ENCODE results near the gene KRT33A. TPM values are rescaled to one million over a fixed set of nuclear protein-coding genes. Genes with fewer than 3 reads are reported as not detected.

The KRT33A gene
- total RNA-seq, 1 experiment from 2014 or later: not detected

DNA sequence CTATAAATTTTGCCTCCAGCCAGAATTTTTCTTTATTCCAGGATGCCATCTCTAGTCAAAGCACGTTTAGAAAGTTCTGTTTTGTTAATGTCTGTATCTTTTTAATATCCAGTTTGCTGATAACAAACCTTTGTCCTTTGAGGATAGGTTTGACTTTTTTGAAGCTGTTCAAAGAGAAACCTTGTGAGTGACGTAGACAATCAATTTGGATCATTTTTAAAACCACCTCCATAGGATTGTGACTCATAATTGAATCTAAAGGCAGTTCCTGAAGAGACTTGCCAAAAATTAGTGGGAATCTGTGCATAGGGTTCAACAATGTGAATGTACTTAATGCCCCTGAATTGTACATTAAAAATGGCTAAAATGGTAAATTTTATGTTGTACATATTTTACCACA, 40.9 kb upstream of the KRT33A start:
- no peak for DNase-seq
- no peaks in the 10 kb centered on the region for H3K9me3 ChIP-seq (ENCODE audit: control insufficient read depth, low read depth, low read length)
- no peak overlapping the region for H2BK120ac ChIP-seq (ENCODE audit: low read depth, low read length, poor library complexity, severe bottlenecking)
- no peaks in the 10 kb centered on the region for H3K27me3 ChIP-seq (ENCODE audit: insufficient read depth, low read length)
- no peak overlapping the region for H4K91ac ChIP-seq (ENCODE audit: insufficient read length, low read depth, low read length)
- no peak overlapping the region for H2BK12ac ChIP-seq (ENCODE audit: insufficient read length, low read depth, low read length)
- H3K27ac Mint-ChIP-seq: no peak overlapping the region
- no peak overlapping the region for H3K4me2 ChIP-seq (ENCODE audit: insufficient read depth, insufficient read length, low read length)
- no peak overlapping the region for H3K27ac ChIP-seq (ENCODE audit: insufficient read length, low read depth, low read length)
- no peak overlapping the region for H3K18ac ChIP-seq (ENCODE audit: insufficient read length, low read depth, low read length)
- no peak overlapping the region for H3K56ac ChIP-seq (ENCODE audit: insufficient read length, low read depth, low read length)
- no peaks in the 10 kb centered on the region for H3K79me2 ChIP-seq (ENCODE audit: insufficient read depth, low read length)
- 0 out of 7 replicates have a peak, but pooled peaks cover 0 to 2% (median 0%) of the 10 kb centered on the region in 3 experiments for H3K36me3 Mint-ChIP-seq (ENCODE audit: insufficient read depth in 1 of 3, low read depth in 3 of 3)
- H2BK15ac ChIP-seq (ENCODE audit: low read depth, low read length): no peak overlapping the region
- no peak overlapping the region for H2AK5ac ChIP-seq (ENCODE audit: insufficient read length, low read length)
- H3K79me1 ChIP-seq (ENCODE audit: insufficient read depth, low read depth, low read length, poor library complexity, severe bottlenecking): no peaks in the 10 kb centered on the region
- H4K8ac ChIP-seq (replicated peaks; ENCODE audit: insufficient read length, low read depth, low read length): no peak overlapping the region
- H3K9me3 Mint-ChIP-seq: peaks cover 0 to 6% of the 10 kb centered on the region in 2 experiments; a peak in 3 of 5 replicates
- no peaks in the 10 kb centered on the region for H4K20me1 ChIP-seq (ENCODE audit: control insufficient read depth, insufficient read depth, insufficient read length)
- H3K23me2 ChIP-seq (ENCODE audit: insufficient read length, low read depth, low read length, poor library complexity, severe bottlenecking): no peaks in the 10 kb centered on the region
- peaks cover 0 to 3% of the 10 kb centered on the region in 2 experiments; a peak in 1 of 4 replicates for H3K4me1 Mint-ChIP-seq
- H2BK20ac ChIP-seq (ENCODE audit: low read depth, low read length, poor library complexity, severe bottlenecking): no peak overlapping the region
- no peaks in the 10 kb centered on the region for H3K4me1 ChIP-seq (ENCODE audit: insufficient read depth, low read length)
- H3K9ac ChIP-seq (ENCODE audit: extremely low read depth, insufficient read length, low read length): no peak overlapping the region
- no peaks in the 10 kb centered on the region for H3K27me3 Mint-ChIP-seq (ENCODE audit: low read depth)
- H2AFZ ChIP-seq (ENCODE audit: low read length): no peak overlapping the region
- WGBS (ENCODE audit: extremely low coverage, insufficient read length, low lambda C conversion rate): no CpG with 5 or more reads among the region's 2 CpGs
- H3K14ac ChIP-seq (ENCODE audit: insufficient read depth, low read length): no peak overlapping the region
- no peak overlapping the region for H3K4me3 Mint-ChIP-seq
- H3K23ac ChIP-seq (ENCODE audit: insufficient read length, low read depth, low read length): no peak overlapping the region
- no peak overlapping the region for H3T11ph ChIP-seq (ENCODE audit: low read length)
- TF ChIP-seq, protein P1, sequence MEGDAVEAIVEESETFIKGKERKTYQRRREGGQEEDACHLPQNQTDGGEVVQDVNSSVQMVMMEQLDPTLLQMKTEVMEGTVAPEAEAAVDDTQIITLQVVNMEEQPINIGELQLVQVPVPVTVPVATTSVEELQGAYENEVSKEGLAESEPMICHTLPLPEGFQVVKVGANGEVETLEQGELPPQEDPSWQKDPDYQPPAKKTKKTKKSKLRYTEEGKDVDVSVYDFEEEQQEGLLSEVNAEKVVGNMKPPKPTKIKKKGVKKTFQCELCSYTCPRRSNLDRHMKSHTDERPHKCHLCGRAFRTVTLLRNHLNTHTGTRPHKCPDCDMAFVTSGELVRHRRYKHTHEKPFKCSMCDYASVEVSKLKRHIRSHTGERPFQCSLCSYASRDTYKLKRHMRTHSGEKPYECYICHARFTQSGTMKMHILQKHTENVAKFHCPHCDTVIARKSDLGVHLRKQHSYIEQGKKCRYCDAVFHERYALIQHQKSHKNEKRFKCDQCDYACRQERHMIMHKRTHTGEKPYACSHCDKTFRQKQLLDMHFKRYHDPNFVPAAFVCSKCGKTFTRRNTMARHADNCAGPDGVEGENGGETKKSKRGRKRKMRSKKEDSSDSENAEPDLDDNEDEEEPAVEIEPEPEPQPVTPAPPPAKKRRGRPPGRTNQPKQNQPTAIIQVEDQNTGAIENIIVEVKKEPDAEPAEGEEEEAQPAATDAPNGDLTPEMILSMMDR (conservative IDR thresholded peaks at IDR 0.05): no peak
- no peak overlapping the region for H4K5ac ChIP-seq (ENCODE audit: insufficient read length, low read depth, low read length)
- H2BK5ac ChIP-seq (ENCODE audit: insufficient read length, low read length): no peak overlapping the region
- no peak overlapping the region for H3K4ac ChIP-seq (ENCODE audit: low read depth, low read length)
